GM21619 (cell line): ENCODE data around the gene MAEA.

Experiments used
- ATAC-seq: cut with Tn5 transposase; IDR thresholded peaks from one replicate; pipeline ENCODE4 v1.9.1; 2021; ENCODE audit not compliant: unreplicated experiment

The MAEA gene

DNA sequence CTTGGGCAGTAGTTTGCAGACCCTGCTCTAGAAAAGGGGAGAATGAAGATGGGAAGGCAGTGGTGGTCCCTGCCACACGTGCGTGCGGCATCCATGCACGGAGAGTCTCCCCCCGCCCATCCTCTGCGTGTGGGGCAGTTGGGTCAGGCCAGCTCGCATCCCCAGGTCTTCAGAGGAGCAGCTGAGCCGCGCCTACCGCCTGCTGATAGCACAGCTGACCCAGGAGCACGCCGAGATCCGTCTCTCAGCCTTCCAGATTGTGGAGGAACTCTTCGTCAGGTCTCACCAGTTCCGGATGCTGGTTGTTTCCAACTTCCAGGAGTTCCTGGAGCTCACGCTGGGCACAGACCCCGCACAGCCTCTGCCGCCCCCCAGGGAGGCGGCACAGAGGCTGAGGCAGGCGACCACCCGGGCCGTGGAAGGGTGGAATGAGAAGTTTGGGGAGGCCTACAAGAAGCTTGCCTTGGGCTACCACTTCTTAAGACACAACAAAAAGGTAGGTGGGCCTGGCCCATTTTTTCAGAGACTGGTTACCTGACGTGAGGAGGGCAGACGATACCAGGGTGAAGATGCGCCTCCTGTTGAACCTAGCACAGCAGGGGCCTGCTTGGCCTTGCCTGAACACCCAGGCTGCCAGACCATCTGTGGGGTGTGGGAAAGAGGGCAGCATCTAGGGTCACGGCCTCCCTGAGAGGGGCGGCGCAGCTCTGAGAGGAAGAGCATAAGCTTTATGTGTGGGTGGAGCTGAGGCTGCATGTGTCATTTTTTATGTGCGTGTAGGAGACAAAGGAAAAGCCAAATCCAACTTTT, 59.9 kb downstream of the MAEA start:
- no peak for ATAC-seq

DNA sequence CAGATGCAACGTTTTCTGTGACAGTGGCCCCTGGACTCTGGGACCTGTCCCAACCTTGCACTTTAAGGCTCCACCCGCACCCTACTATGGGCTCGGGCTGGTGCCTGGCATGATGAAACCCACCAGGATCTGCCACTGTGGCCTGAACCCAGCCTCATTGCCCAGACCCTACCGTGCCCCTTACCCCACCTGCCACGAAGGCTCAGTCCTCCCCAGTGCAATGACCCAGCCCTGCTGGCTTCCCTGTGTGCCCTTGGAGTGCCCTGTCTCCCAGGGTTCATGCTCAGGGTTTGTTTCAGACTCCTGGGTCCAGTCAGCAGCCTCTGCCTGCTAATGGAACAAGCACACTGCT, 60.5 kb downstream of the MAEA start:
- no peak for ATAC-seq

DNA sequence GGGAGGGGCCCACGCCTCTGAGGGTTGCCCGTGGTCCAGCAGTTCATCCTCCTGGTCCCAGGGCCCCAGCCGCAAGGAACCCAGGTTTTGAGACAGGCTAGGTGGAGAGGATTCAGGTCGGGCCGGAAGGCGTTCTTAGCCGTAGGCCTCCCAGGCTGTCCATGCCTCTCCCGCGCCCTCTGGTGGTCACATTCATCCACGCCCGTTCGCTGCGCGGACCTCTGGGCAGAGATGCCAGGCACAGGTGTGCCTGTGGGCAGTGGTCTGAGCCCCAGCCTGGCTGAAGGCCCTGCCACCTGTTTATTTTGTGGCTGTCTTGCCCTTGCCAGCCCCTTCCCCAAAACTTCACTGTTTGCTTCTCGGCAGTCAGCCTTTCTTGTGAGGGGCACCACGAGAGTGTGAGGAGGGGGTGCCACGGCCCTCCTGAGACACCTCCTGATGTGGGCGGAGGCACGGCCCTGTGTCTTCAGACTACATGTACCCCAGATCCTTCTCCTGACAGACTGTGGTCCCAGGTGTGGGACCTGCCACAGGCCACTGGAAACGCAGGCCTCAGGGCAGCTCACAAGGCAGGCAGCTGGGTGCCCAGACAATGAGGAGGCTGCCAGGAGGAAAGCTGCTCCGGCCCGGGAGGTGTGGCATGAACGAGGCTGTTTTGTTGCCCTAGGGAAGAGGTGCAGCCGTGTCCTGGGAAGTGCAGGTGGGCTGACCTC, 62.3 kb downstream of the MAEA start:
- no peak for ATAC-seq

DNA sequence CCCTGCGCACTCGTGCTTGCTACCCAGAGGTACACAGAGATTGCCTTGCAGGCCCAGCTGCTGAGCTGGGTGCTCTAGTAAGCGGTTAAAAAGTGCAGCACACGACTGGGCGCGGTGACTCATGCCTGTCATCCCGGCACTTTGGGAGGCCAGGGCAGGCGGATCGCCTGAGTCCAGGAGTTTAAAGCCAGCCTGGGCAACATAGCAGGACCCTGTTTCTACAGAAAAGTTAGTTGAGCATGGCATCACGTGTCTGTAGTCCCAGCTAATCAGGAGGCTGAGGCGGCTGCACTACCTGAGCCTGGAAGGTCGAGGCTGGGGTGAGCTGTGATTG, 62.8 kb downstream of the MAEA start:
- ATAC-seq: no peak

DNA sequence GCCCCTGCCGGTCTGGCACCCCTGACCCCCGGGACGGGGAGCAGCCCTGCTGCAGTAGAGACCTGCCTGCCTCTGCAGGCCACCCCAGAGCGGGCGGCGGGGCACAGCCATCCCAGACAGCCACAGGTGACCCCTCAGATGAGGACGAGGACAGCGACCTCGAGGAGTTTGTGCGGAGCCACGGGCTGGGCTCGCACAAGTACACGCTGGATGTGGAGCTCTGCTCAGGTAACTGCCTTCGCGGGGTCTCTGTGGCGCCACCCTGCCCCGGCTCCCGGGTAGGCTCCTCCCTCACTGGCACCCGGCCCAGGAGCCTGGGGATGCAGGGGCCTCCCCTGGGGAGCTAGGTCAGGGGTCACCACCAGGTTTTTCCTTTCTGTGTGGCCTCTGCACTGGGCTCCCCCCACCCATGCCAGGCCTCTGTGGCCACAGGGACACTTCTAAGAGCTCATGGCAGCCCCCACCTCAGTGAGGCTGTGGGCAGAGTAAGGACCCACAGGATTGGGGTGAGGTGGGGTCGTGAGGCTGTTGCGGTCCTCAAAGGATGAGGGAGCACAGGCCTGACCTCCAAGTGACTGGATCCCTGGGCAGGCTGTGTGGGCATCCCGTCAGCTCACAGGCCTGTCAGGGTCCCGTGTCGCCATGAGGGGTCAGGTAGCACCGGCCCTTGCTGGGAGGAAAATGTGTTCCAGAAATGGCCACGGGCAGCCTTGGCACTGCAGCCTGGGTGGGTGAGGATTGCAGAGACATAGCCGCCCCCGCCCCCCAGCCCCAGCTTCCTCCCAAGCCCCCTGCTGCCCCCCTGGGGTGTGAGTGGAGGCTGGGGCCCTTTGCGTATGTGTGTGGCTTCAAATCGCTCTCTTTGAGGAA, 63.7 kb downstream of the MAEA start:
- no peak for ATAC-seq

DNA sequence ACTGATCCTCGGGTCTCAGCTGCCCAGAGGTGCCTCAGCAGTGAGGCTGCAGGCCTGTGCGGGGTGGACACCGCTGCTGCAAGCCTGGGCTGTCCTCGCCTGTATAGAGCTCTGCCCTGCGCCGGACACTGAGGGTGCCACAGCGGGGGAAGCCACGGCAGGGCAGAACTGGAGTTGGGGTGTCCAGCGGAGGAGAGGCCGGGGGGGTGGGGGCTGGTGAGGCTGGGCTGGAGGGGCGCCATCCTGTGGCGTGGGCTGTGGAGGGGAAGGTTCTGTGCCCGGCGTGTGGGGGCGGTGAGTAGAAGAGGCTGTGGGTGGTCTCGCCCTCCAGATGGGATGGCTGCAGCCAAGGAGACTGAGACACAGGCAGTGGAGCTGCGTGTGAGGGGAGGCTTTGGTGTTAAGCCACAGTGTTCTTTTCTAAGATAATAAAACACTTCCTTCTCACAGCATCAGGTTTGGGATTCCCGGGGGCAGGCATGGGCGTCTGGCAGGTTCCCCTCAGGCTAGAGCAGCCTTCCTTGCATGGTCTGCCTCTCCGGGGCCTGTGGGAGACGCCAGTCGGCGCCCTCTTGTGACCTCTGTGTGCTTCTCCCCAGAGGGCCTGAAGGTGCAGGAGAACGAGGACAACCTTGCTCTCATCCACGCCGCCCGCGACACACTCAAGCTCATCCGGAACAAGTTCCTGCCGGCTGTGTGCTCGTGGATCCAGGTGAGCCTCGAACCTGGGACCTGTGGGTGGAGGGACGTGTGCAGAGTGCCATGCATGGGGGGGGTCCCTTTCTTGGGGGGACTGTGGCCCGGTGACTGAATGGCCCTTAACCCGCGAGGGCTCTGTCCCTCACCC, 64.7 kb downstream of the MAEA start:
- no peak for ATAC-seq

DNA sequence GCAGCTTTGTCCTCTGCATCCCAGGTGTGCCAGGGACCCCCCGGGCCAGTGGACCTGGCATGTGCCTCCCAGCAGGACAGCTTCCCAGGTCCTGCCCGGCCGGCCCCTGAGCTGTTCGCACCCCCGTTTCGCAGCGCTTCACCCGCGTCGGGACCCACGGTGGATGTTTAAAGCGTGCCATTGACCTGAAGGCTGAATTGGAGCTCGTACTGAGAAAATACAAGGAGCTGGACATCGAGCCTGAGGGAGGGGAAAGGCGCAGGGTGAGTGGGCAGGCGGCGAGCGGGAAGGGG, 65.2 kb downstream of the MAEA start:
- ATAC-seq: no peak

DNA sequence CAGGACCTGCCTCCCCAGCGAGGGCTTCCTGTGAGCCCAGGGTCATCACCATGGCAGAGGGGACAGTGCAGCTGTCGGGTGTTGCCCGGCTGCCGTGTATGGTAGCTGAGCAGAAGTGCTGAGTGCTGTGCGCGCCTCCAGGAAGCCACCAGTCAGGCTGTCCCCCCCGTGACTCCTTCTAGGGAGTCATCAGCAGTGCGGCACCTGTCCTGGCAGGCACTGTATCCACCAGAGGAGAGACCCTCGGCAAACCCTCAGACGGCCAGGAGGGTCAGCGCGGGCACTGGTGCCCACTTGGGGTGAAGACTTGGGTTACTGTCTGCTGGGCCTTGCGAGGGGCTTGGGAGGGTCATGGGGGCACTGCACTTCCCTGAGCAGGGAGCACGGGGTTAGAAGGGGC, 65.7 kb downstream of the MAEA start:
- ATAC-seq: no peak

DNA sequence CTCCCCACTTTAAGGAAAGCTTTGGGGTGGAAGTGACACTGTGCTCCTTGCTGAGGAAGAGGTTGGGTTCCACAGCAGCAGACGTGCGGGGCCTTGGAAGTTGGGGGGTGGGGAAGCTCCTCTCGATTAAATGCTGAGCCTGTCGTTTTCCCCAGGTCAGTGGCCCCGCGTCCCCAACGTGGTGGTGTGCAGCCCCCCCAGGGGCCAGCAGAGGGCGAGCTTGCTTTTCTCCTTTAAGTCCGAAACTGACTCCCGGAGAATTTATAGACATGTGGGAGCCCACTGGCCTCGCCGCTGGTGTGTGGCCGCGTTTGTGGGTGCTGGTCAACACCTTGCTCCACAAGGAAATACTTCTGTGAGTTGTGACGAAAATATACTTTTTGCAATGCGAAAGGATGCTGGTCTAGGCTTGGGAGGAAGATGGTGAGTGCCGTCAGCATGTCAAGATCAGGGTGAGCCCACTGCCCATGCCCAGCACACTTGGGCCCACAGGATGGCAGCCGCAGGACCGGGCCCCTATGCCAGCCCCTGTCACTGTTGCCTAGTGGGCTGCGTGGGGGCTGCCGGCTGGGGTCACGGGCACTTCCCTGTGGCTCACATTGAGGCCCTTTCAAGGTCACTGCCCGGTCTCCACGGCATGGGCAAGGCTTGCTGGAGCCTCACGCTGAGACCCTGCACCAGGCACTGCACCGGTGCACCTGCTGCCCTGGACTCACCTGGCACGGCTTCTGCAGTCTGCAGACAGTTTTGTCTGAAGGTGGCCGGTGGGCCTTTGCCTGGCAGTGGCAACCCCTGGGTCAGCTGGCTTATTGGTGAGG, 66.7 kb downstream of the MAEA start:
- no peak for ATAC-seq

DNA sequence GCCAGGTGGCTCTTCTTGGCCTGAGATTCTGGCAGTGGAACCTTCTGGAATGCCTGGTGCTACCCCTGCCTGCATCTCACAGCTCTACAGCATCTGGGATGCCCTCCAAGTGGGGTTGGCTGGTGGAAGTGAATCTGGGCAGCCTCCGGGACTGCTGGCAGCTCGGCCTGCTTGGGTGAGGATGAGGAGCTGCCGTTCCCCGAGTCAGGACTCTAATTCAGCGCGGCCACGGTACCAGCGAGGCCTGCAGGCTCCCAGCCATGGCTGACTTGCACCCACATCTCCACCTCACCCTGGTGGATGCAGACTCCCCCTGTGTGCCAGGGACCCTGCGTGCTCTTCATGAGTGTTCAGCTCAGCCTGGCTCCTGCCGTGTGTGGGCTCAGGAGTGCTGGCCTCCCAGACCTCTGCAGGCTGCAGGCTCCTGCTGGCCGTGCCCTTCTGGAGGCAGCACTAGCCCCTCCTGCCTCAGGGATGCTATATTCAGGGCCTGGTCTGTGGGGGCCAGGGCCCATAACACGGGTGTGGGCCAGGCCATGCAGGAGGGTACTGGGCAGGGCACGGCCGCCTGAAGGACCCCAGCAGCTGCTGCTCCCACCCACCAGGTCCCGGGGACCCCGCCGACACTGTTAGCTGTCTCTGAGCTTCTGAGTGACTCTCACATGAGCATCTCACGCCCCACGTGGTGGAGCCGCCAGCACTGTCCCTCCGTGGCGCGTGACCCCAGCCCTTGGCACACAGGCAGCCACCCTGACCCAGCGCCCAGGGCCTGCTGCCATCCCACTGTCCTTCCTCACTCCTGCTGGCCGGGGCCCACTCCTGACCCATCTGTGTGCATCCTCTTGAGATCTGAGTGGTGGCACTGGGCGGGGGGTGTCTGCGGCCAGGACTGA, 67.9 kb downstream of the MAEA start:
- ATAC-seq: no peak

DNA sequence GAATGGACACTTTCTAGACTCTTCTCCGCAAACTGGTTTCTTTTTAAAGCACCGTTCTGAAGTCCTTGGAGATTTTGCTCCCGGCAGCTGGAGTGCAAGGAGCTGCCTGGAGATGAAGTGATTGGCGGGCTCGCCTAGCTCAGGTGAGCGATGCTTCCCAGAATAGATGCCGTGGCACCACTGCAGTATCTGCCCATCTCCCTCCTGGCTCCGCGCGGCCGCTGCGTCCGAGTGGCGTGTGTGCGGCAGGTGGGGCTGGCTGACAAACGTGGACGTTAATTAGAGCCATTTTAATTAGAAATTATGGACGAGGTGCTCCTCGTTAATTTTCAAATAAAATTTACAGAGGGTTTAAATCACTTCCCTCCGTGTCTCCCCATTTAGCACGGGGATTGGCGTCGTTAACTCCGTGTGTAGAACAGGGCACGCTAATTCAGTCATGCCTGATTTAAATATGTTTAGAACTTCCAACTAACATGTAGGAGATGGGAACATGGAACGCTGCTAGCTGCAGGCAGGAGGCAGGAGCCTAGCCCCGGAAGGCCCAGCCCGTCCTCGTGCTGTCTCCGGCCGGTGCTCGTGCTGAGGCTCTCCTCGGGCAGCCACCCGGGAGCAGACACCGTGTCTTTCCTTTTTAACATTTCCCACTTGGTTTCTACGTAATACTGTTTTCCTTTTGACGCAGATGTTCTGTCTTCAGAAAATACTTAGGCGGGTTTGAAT, 68.9 kb downstream of the MAEA start:
- no peak for ATAC-seq

DNA sequence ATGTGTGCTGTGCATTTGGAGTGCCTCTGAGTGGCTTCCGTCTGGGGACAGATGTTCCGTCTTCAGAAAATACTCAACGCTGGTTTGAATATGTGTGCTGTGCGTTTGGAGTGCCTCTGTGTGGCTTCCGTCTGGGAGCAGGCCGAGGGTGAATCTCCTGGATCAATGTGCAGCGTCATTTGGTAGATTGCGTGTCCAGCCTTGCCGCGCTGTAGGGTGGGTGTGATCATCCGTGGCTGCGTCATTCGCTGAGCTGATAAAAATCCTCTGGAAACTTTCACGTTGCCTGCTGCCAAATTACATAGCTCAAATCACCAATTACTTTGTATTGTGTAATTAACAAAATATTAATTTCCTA, 69.4 kb downstream of the MAEA start:
- no peak for ATAC-seq

DNA sequence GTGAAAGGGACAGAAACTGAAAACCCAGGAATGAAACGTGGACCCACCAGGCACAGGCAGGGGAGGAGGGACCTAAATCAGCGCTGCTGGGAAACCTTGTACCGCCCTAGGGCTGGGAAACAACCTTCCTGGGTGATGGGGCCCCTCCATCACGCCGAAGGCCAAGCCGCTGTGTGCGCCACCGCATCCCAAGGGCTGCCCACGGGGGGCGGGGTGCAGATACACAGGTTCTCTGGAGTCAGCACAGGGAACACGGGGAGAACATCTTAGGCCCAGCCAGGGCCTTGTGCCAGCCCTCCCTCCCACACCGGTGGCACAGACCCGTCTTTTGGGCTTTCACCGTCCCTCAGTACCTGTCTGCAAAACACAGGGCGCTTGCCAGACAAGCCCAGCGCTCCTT, 70.3 kb downstream of the MAEA start:
- ATAC-seq: no peak

DNA sequence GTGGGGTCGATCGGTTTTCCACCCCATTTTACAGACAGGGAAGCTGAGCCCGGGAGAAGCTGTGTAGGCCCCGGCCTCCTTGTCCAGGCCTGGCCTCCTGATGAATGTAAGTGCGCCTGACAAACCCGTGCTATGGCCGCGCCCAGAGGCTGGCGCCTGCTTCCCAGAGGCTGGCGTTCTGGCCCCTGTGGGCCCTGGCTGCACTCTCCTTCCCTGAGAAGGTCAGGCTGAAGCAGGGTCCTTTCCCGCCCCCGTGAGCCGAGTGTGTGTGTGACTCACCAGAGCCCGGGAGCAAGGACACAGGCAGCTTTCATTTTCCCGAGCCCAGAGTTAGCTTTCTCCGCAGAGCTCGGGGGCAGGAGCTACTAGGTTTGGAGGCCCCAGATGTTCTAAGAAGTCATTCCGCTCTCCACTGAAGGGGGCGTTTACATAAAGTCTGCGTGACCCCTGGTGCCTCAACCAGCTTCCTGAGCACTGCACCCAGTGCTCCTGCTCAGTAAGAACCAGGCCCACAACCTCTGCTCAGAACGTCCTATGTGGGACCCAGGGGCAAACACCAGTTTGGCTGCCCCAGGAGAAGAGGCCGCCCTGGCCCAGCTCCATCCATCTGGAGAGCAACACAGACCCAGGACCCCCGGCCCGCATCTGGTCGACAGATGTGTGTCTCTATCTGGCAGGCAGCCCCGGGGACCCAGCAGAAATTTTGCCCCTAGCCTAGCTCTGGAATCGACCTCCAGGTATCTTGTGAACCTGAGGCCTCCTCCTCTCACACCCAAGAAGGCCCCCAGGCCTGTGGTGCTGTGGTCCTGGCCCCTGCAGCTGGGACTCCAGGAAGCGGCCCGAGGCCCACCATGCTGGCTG, 71.0 kb downstream of the MAEA start:
- ATAC-seq: no peak

DNA sequence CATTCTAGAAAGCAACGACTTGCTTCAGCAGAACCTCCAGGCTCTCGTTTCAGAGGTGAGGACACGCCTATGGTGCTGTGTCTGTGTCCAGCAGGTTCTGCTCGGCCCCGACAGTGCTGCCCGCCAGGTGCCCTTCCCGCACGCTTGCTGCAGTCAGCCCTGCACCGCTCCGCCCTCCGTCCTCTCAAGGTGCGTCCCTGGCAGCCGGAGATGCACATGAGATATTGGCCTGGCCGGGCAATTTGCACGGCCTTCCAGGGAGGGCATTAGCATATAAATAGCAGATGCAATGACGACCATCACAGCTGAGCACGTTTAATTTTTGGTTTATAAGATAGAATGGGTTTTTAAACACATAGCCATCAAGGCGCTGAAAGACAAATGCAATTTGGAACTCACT, 71.7 kb downstream of the MAEA start:
- no peak for ATAC-seq

DNA sequence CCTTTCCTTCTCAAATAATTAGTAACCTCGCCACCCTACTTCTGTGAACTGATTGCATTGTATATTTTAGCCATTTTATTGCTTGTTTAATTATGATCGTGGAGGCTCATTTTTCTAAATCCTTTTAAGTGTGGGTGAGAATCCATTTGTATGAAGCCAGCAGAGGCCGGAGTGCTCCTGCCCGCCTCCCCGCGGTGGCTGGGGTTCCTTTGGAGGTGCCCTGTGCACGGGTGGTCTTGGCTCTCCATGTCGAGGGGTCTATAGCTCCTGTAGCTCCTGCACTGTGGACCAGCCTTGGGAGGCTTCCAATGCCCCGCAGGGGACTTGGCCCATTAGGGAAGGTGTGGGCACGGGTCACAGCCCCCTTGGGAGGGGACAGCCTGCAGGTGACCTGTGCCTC, 72.4 kb downstream of the MAEA start:
- no peak for ATAC-seq

DNA sequence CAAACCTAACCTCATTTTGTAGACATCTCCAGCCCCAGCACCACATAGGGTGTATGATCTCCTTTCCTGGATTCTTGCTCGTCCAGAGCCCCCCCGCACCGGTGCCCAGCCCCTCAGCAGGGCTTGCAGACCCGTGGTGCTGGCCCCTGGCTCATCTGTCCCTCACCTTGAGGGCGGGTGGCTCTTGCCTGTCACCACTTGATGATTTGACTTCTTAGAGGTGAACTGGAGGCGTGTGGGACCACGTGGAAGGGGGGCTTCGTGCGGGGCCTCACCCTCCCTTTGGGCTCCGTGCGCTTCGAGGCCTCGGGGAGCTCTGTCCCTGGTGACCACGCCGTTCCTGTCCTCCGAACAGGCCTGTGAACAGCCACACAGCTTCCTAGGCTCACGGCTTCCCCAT, 72.8 kb downstream of the MAEA start:
- ATAC-seq: no peak

DNA sequence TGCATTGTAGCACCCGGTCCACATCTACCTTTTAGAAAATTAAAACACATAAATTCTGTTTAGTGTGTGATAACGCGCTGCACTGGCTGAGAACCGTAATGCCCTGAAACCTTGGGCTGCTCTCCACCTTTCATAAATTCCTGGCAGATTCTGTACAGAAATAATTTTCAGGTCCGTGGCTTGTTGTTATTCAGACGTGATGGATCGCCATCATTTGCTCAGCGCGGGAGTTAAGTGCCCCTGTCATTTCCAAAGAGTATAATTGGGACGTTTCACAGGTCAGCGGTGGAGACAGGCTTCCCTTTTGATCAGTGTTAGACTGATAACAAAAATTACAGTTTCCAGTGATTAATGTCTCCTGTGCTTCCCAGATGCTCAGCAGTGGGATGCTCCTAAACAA, 73.8 kb downstream of the MAEA start:
- no peak for ATAC-seq
